Transverse colon (tissue), 4 donors: ENCODE measurements around the gene PNPT1. TPM values are rescaled to one million over a fixed set of nuclear protein-coding genes. Genes with fewer than 3 reads are reported as not detected.

ENCODE experiments used
- DNase-seq: peaks from one replicate; pipeline ENCODE4 v3.0.0-alpha.2; 2019
- H3K27ac ChIP-seq, 4 donors: fragments of 200-600 bp; sonication (generic); 2 replicates each; pipeline ENCODE4 v1.5.1; 2016 to 2018; ENCODE audit warnings: inconsistent platforms in 4 of 4
- H3K27me3 ChIP-seq: fragments of 200-600 bp; sonication (generic); 2 replicates; pipeline ENCODE4 v1.5.1; 2017; ENCODE audit warnings: inconsistent platforms
- H3K36me3 ChIP-seq, 4 donors: fragments of 200-600 bp; sonication (generic); 2 replicates each; pipeline ENCODE4 v1.5.1; 2017 to 2019; ENCODE audit warnings: inconsistent platforms in 4 of 4
- H3K4me1 ChIP-seq, 4 donors: fragments of 200-600 bp; sonication (generic); 2 replicates each; pipeline ENCODE4 v1.5.1; 2017 to 2020; ENCODE audit warnings: inconsistent platforms in 4 of 4
- H3K4me3 ChIP-seq, 4 donors: fragments of 200-600 bp; sonication (generic); 1 replicate in 1 of 4; 2 replicates in 3 of 4; pipeline versions ENCODE4 v1.5.1 to v1.6.1; 2017 to 2019; ENCODE audit warnings: inconsistent platforms in 4 of 4
- H3K9me3 ChIP-seq, 2 donors: fragments of 200-600 bp; sonication (generic); 2 replicates each; pipeline ENCODE4 v1.5.1; 2017 to 2019; ENCODE audit warnings: inconsistent platforms in 2 of 2
- CTCF ChIP-seq, 5 experiments: fragments of 200-600 bp in 3 of 5; fragments of 450-650 bp in 2 of 5; sonication (generic) in 3 of 5; IDR thresholded peaks; 1 replicate in 2 of 5; 2 replicates in 3 of 5; pipeline ENCODE4 v1.5.1; 2016 to 2017; ENCODE audit warnings: antibody characterized with exemption in 5 of 5, inconsistent platforms in 3 of 5, mild to moderate bottlenecking in 2 of 5, moderate library complexity in 1 of 5
- EP300 ChIP-seq: sonication (generic); formaldehyde crosslinking; IDR thresholded peaks from one replicate; pipeline ENCODE4 v1.6.1; 2017; ENCODE audit warnings: antibody characterized with exemption, low read depth
- POLR2A ChIP-seq: fragments of 450-650 bp; IDR thresholded peaks from one replicate; pipeline ENCODE4 v1.6.1; 2016; ENCODE audit warnings: antibody characterized with exemption, mild to moderate bottlenecking, moderate library complexity
- POLR2AphosphoS5 ChIP-seq, 3 donors: sonication (generic); formaldehyde crosslinking; IDR thresholded peaks; one replicate each; pipeline ENCODE4 v1.6.1; 2016; ENCODE audit warnings: antibody characterized with exemption in 3 of 3
- WGBS, 2 donors: methylation state at CpG; one replicate each; pipeline ENCODE4 v1.1.5; 2018; ENCODE audit warnings: low coverage in 1 of 2; 5-methylcytosine and 5-hydroxymethylcytosine counted together
- in situ Hi-C, 4 donors: fragments of 200-750 bp; cut with MboI; loops; one replicate each; pipeline versions ENCODE4 v1.15.0 to v1.15.1; 2017; ENCODE audit warnings: low sequenced_read_pairs in 3 of 4, low pct_ligation_motif_present in 1 of 4, low pct_unique_long_range_greater_than_20kb in 1 of 4
- intact Hi-C: fragments of 100-400 bp; cut with DNase I; formaldehyde crosslinking; loops from one replicate; pipeline ENCODE4 v1.15.1; 2023; ENCODE audit warnings: low total_unique reads
- total RNA-seq, 4 donors: library from RNA; depleted of rRNA; stranded (reverse); fragments of >200 nt; gene quantifications; one replicate each; pipeline ENCODE4 v1.1.0, GENCODE V29; 2016

Gene PNPT1
- total RNA-seq, 4 donors from 2014 or later: 2.2 to 14.9 (median 9.1) TPM

GRCh38 chr2:55627915-55628314, 65.7 kb downstream of the PNPT1 start:
- H3K27me3 ChIP-seq: no peaks in the 10 kb centered on the region
- no peak for DNase-seq
- in situ Hi-C loops: no loop called here
- H3K9me3 ChIP-seq: no peaks in the 10 kb centered on the region
- H3K4me3 ChIP-seq: no peak overlapping the region
- peaks cover 0 to 17% (median 2%) of the 10 kb centered on the region in 4 donors for H3K4me1 ChIP-seq
- intact Hi-C loops: no loop called here
- TF ChIP-seq EP300 (no peak), POLR2AphosphoS5 (IDR thresholded peaks at IDR 0.05) (no peak)
- WGBS, 2 donors: 67 to 88% methylated on average over 1 of the region's 1 CpG
- peaks cover 0 to 5% (median 0%) of the 10 kb centered on the region in 4 donors for H3K36me3 ChIP-seq
- H3K27ac ChIP-seq: no peak overlapping the region

DNA sequence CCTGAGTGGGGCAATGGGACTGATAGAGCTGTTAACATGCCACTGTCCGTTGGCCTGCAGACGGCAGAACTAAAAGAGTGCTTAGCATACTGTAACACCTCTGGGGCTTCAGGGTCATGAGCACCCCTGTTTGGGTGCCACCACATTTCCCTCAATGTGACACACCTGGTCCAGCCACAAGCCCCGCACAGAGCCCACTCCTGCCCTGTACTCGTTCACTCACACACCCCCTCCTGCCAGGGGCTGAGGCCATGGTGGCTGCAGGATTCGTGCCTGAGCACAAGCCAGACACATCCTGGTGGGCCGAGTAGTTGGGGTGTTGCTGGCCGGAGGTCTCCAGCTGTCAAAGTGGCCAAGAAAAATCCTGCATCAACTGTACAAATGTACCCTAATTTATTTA, 71.8 kb downstream of the PNPT1 start:
- peaks cover 0 to 5% (median 0%) of the 10 kb centered on the region in 4 donors for H3K36me3 ChIP-seq
- TF ChIP-seq EP300 (no peak), POLR2A (no peak), POLR2AphosphoS5 (IDR thresholded peaks at IDR 0.05) (no peak), CTCF (IDR thresholded peaks at IDR 0.05) (no peak)
- no peaks in the 10 kb centered on the region for H3K9me3 ChIP-seq
- in situ Hi-C loops: no loop called here
- peaks cover 5 to 31% (median 15%) of the 10 kb centered on the region in 4 donors for H3K4me1 ChIP-seq
- WGBS, 2 donors: 92% methylated on average over 2 to 7 of the region's 7 CpGs
- H3K27ac ChIP-seq: no peak overlapping the region
- DNase-seq: no peak
- intact Hi-C loops: no loop called here
- H3K27me3 ChIP-seq: no peaks in the 10 kb centered on the region
- H3K4me3 ChIP-seq: no peak overlapping the region

DNA sequence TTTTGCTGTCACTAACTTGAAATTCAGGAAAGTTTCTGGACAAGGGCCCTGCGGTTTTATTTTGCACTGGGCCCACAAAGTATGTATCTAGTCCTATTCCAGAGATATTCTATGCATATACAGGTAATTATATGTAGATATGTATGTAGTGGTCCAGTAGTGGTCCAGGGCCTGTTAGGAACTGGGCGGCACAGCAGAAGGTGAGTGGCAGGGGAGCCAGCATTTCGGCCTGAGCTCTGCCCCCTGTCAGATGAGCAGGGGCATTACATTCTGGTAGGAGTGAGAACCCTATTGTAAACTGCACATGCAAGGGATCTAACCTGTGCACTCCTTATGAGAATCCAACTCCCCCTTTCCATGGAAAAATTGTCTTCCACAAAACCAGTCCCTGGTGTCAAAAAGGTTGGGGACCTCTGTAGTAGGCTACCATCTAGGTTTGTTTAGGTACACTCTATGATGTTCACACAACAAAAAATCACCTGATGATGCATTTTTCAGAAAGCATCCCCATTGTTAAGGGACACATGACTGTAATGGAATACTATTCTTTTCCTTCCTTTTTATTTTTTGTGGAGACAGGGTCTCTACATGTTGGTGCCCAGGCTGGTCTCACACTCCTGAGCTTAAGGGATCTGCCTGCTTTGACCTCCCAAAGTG, 73.4 kb downstream of the PNPT1 start:
- intact Hi-C loops: no loop called here
- DNase-seq: no peak
- Histone ChIP-seq H3K36me3 (peaks cover 0 to 2% (median 0%) of the 10 kb centered on the region in 4 donors), H3K9me3 (no peaks in the 10 kb centered on the region), H3K4me1 (peaks cover 11 to 44% (median 21%) of the 10 kb centered on the region in 4 donors), H3K27ac (no peak overlapping the region), H3K4me3 (no peak overlapping the region), H3K27me3 (no peaks in the 10 kb centered on the region)
- WGBS, 2 donors: 56 to 60% methylated on average over 1 to 3 of the region's 3 CpGs
- in situ Hi-C loops: no loop called here
- TF ChIP-seq POLR2AphosphoS5 (IDR thresholded peaks at IDR 0.05): no peak
- peak in 3 of 5 experiments; percentile 17 to 31 (median 17) for TF ChIP-seq CTCF (IDR thresholded peaks at IDR 0.05)

DNA sequence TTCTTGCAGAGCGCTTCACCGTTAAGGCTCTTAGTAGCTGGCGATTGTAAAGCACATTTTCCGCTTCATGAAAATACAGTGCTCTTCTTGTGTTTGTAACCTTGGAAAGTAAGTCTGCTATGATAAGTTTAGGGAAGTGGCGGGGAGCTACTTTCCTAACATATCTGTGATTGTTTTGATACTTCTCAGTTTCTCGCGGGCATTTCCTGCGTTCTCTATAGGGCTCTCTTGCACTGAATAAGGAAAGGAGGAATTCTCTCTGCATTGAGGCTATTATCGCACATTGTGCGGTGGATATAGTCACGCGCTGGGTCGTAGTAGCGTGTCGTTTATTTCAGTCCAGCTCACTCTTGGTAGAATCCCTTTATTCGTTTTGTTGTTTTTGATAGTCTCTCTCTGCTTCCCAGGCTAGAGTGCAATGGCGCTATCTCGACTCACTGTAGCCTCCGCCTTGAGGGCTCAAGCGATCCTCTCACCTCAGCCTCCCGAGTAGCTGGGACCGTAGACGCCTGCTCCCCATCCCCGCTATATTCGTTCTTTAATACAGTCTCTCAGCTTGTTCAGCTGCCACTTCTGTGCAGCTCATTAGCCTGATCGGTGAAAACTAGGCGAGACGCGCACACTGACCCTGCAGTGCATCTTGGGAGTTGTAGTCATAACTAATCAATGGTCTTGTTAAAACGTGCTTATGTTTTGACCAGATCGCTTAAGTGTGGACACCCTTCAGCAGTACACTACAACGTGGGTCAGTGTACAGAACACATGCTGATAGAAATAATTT, 75.2 kb downstream of the PNPT1 start:
- peak overlapping the region; percentile 21 to 93 (median 82) for H3K4me3 ChIP-seq
- H3K36me3 ChIP-seq: peaks cover 0 to 9% (median 4%) of the 10 kb centered on the region in 4 donors
- no peaks in the 10 kb centered on the region for H3K9me3 ChIP-seq
- peak; percentile 58 for DNase-seq
- intact Hi-C loops (no loop called here), in situ Hi-C loops (no loop called here)
- WGBS, 2 donors: 0 to 1% methylated on average over 12 to 32 of the region's 32 CpGs
- H3K4me1 ChIP-seq: peaks cover 11 to 42% (median 22%) of the 10 kb centered on the region in 4 donors
- peak overlapping the region; percentile 96 to 97 (median 96) for H3K27ac ChIP-seq
- H3K27me3 ChIP-seq: no peaks in the 10 kb centered on the region
- peak; percentile 12 for TF ChIP-seq POLR2A
- TF ChIP-seq CTCF (IDR thresholded peaks at IDR 0.05): no peak
- peak in 2 of 3 donors; percentile 36 to 37 for TF ChIP-seq POLR2AphosphoS5 (IDR thresholded peaks at IDR 0.05)
